ENCODE measurements around the gene CSH1.
"Not testable (repeated sequence)": the region's sequence is repeated elsewhere in the genome, so short reads cannot be mapped to it uniquely, and the experiment has no call there.

Gene CSH1

GRCh38 chr17:63896524-63897354 is at the start of gene CSH1:
TSS of gene CSH1 (minus strand) at chr17:63896574. CDS start at chr17:63896511, 63 bp downstream.
- DNase-seq (ENCODE audit: low spot score) = not testable (repeated sequence)

- DNase-seq (ENCODE audit: low spot score) = no peak
Observed at GRCh38 chr17:63945784-63946439, 49.5 kb upstream of the CSH1 start.

GRCh38 chr17:63944736-63945499 is 48.5 kb upstream of the CSH1 start:
- no peak for DNase-seq (ENCODE audit: low spot score)

- DNase-seq (ENCODE audit: low spot score) = no peak
Observed at GRCh38 chr17:63943745-63944144, 47.4 kb upstream of the CSH1 start.

GRCh38 chr17:63942309-63942985 is 46.1 kb upstream of the CSH1 start:
- no peak for DNase-seq (ENCODE audit: low spot score)

- no peak for DNase-seq (ENCODE audit: low spot score)
Observed at GRCh38 chr17:63941751-63942150, 45.4 kb upstream of the CSH1 start.

GRCh38 chr17:63941162-63941561 is 44.8 kb upstream of the CSH1 start:
- DNase-seq (ENCODE audit: low spot score) = no peak

- DNase-seq (ENCODE audit: low spot score) = no peak
Observed at GRCh38 chr17:63940584-63940983, 44.2 kb upstream of the CSH1 start.

- DNase-seq (ENCODE audit: low spot score) = no peak
Observed at GRCh38 chr17:63939884-63940283, 43.5 kb upstream of the CSH1 start.

GRCh38 chr17:63939401-63939800 is 43.0 kb upstream of the CSH1 start:
- no peak for DNase-seq (ENCODE audit: low spot score)

GRCh38 chr17:63937920-63938319 is 41.5 kb upstream of the CSH1 start:
- DNase-seq (ENCODE audit: low spot score) = no peak

- DNase-seq (ENCODE audit: low spot score) = no peak
Observed at GRCh38 chr17:63937319-63937718, 40.9 kb upstream of the CSH1 start.

- DNase-seq (ENCODE audit: low spot score) = no peak
Observed at GRCh38 chr17:63934183-63935112, 38.1 kb upstream of the CSH1 start.

- DNase-seq (ENCODE audit: low spot score) = no peak
Observed at GRCh38 chr17:63933598-63933997, 37.2 kb upstream of the CSH1 start.

- no peak for DNase-seq (ENCODE audit: low spot score)
Observed at GRCh38 chr17:63932721-63933120, 36.3 kb upstream of the CSH1 start.

GRCh38 chr17:63931981-63932561 is 35.7 kb upstream of the CSH1 start, which contains the start of gene CD79B:
TSS of gene CD79B (minus strand) at chr17:63932331. CDS start at chr17:63932261, 70 bp downstream.
- no peak for DNase-seq (ENCODE audit: low spot score)

- peak; percentile 75 for DNase-seq (ENCODE audit: low spot score)
Observed at GRCh38 chr17:63930951-63931575, 34.7 kb upstream of the CSH1 start.

- DNase-seq (ENCODE audit: low spot score) = no peak
Observed at GRCh38 chr17:63929860-63930766, 33.7 kb upstream of the CSH1 start.
